GM19397 (cell line): ENCODE data around the gene MYDGF.

Source experiments
- ATAC-seq: cut with Tn5 transposase; IDR thresholded peaks from one replicate; pipeline ENCODE4 v1.9.1; 2021; ENCODE audit warnings: mild to moderate bottlenecking, moderate library complexity; ENCODE audit not compliant: unreplicated experiment

MYDGF gene

GRCh38 chr19:4647676-4648644 is 22.2 kb downstream of the MYDGF start:
- ATAC-seq, result no peak

DNA sequence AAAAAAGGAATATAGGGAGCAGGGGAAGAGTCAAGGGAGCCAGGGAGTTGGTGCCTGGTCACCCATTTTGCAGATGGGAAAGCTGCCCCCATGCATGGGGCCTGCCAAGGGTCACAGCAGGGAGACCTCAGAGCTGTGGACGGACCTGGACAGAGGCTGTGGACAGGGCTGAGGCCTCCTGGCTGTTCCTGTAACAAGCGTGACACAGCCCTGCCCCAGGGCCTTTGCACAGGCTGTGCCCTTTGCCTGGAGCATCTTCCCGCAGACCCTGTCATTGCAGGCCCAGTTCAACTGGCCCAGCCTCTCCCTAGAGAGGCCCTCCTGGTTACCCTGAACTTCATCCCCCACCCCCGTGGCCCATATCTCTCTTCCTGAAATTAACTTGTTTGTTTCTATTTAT is 24.4 kb downstream of the MYDGF start:
- ATAC-seq, result no peak

- ATAC-seq, result no peak
Measured at GRCh38 chr19:4642625-4643024, 27.5 kb downstream of the MYDGF start.

- no peak for ATAC-seq
Measured at GRCh38 chr19:4641132-4641531, 29.0 kb downstream of the MYDGF start.

GRCh38 chr19:4640247-4641000 is 29.7 kb downstream of the MYDGF start:
- ATAC-seq, result no peak

GRCh38 chr19:4639531-4640246 is 30.5 kb downstream of the MYDGF start:
- no peak for ATAC-seq

DNA sequence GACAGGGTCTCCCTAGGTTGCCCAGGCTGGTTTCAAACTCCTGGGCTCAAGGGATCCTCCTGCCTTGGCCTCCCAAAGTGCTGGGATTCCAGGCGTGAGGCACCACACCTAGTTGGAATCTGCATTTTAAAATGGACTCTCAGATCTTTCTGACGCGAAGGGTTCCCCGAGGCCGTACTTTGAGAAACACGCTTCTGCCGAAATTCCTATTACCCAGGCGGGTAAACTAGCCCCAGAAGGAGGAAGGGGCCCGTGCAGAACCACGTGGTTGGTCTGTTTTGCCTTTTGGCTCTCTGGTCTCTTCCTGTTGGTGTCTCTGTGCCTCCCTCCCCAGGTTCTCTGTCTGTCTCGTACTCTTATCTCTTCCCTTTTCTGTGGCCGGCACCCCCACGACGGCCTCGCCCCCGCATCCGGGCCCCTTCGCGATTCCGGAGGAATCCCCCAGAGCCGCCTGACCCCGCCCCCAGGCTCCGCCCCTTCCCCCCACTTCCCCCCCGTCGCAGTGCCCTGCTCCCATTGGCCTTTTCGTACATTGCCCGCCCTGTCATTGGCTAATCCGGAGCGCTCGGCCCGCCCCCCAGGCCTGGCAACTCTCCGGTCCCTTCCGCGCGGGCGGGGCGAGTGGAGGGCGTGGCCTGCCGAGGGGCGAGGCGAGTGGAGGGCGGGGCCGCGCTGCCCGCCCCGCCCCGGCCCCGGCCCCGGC is 31.2 kb downstream of the MYDGF start, which contains the start of gene TNFAIP8L1:
TSS of gene TNFAIP8L1 (plus strand) at position 689 of the 703 bp plus-strand sequence. CDS start 12,354 bp downstream, outside the sequence.
- ATAC-seq, result peak; percentile 84

DNA sequence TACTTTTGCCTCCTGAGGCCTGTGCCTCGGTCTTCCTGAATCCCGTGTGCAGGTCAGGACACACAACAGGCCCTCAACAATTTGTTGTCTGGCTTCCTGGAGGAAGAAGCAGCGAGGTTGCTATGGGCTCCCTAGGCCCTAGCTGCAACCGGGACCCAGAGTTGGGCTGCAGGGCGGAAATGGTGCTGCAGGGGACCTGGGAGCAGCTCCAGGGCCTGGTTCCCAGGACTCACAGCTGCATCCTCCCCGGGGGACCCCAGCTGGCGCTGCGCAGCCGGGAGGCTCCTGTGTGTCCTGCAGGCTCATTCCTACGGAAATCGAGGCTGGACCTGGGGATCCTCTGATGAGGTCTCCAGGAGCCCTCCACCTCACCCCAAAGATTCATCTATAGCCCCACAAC is 31.8 kb downstream of the MYDGF start:
- ATAC-seq, result no peak

DNA sequence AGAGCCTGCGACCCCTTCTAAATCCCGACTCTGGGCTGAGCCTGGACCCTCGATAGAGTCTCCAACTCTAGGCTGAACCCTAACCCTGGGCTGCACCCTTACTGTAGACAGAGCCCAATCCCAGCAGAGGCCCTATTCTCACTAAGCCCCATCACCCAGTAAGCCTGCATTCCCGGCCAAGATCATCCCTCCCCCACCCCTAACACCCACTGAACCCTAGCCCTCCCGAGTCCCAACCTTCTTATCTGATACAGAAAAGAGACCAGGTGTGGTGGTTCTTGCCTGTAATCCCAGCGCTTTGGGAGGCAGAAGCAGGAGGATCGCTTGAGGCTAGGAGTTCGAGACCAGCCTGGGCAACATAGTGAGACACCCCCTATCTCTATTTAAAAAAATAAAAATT is 33.4 kb downstream of the MYDGF start:
- ATAC-seq, result no peak

DNA sequence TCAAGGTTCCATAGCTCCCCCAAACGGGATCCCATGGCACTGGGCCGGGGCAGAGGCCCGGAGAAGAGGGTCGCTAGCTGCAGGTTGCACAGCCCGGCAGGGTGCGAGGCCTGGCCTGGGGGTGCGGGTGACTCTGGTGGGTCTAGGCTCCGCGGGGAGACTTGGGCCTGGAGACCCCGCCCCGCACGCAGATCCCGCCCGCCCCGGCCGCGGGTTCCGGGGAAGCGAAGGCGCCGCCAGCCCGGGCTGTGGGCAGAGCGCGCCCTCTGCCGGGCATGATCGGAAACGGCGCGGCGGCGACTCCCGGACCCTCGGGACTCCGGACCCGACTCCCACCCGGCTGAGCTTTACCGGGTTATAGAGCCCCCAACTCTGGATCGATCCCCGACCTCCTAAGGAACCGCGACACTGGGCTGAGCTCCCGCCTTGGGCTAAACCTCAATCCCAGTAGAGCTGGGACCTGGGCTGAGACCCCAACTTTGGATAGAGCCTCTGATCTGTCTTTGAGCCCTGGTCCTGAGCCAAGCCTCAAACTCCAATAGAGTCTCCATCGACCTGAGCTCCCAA is 33.9 kb downstream of the MYDGF start:
- ATAC-seq, result no peak

- no peak for ATAC-seq
Measured at GRCh38 chr19:4635754-4636116, 34.4 kb downstream of the MYDGF start.

- no peak for ATAC-seq
Measured at GRCh38 chr19:4633140-4633967, 36.8 kb downstream of the MYDGF start.

DNA sequence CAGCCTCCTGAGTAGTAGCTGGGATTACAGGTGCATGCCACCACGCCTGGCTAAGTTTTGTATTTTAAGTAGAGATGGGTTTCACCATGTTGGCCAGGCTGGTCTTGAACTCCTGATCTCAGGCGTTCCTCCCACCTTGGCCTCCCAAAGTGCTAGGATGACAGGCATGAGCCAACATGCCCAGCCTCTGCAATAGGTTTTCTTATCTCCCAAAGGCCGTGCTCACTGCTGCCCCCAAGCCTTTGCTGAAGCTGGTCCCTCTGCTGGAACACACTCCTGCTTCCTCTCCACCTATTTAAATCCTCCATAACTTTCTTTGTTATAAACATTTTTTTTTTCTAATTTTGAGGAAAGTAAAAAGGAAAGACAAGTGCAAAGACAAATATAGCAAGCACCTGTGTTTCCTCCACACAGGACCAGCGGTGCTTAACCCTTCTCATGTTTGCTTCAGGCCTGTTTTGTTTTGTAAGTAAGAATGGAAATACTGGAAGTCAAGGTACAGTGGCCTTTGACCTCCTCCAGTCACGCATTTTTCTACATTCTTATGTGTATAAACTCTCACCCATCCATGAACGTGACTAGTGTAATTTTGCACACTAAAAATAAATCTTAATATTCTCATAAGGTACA is 45.3 kb downstream of the MYDGF start:
- ATAC-seq, result no peak

GRCh38 chr19:4624301-4624700 is 45.8 kb downstream of the MYDGF start:
- ATAC-seq, result no peak

- no peak for ATAC-seq
Measured at GRCh38 chr19:4622695-4623421, 47.3 kb downstream of the MYDGF start.

DNA sequence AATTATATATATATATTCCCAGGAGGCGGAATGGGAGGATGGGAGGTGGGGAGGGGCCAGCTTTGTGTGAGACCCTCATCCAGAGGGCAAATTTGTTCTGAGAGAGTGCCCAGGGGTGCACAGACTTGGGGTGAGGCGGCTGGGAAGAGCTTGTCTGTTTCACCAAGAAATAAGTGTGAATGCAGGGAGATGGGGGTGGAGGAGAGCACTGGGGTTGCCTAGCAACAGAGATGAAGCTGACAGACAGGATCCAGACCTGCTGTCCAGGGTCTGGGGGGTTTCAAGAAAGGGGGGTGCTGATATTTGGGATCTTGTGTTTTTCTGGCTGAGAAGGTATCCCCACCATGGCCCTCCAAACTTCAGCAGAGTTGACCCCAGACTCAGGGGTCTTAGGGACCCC is 49.5 kb downstream of the MYDGF start:
- no peak for ATAC-seq

- ATAC-seq, result no peak
Measured at GRCh38 chr19:4619668-4620294, 50.4 kb downstream of the MYDGF start.

DNA sequence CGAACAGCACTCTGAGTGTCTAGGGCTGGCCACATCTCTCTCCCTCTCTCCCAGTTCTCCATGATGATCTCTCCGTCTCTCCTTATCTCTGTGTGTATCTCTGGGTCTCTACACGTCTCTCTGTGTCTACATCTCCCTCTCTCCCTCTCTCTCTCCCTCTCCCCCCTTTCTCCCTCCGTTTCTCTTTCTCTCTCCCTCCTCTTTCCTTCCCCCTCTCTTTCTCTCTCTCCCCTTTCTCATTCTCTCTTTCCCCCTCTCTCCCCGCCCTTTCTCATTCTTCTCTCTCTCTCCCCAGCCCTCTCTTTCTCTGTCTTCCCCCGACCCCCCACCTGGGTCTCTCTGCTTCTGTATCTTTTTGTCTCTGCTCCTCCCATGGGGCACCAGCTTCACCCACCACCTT is 52.1 kb downstream of the MYDGF start:
- no peak for ATAC-seq
